Fibroblast of the aortic adventitia (primary cell): ENCODE measurements around the gene CAPN2. TPM values are rescaled to one million over a fixed set of nuclear protein-coding genes. Genes with fewer than 3 reads are reported as not detected.

ENCODE experiments used
- DNase-seq: peaks from one replicate; pipeline ENCODE4 v3.0.0-alpha.2; 2010; ENCODE audit warnings: low read depth
- H3K4me3 ChIP-seq: 2 replicates; pipeline ENCODE4 v1.5.1; 2011; ENCODE audit warnings: low read depth, mild to moderate bottlenecking, control low read depth, low read length, moderate library complexity
- total RNA-seq: library from RNA; depleted of rRNA; stranded (reverse); fragments of >200 nt; gene quantifications from 2 replicates; pipeline ENCODE4 v1.2.3, GENCODE V29; 2012; ENCODE audit warnings: low replicate concordance
- TF ChIP-seq, protein P1 (sequence below): IDR thresholded peaks from 2 replicates; pipeline ENCODE4 v1.5.1; 2011; ENCODE audit warnings: mild to moderate bottlenecking, low read length, control low read depth, inconsistent platforms; ENCODE audit not compliant: insufficient read depth

Gene CAPN2
- total RNA-seq, 1 donor = 481 TPM

DNA sequence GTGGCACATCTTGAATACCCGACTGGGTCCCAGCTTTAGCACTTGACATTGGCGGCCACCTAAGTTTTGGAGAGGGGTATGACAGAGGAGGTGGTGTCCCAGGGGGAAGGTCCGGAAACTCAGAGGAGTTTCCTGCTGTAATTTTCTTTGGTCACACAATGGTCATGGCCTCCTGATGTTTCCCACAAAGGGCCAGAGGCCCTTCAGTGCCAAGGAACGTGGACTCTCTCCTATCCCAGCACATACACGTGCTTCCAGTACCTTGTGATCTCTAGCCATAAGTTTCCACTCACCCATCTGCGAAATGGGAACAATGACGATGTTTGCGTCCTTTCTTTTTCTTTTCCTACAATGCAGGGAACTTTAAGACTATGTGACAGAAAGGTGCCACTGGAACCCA is 13.2 kb downstream of the CAPN2 start:
- TF ChIP-seq, protein P1, sequence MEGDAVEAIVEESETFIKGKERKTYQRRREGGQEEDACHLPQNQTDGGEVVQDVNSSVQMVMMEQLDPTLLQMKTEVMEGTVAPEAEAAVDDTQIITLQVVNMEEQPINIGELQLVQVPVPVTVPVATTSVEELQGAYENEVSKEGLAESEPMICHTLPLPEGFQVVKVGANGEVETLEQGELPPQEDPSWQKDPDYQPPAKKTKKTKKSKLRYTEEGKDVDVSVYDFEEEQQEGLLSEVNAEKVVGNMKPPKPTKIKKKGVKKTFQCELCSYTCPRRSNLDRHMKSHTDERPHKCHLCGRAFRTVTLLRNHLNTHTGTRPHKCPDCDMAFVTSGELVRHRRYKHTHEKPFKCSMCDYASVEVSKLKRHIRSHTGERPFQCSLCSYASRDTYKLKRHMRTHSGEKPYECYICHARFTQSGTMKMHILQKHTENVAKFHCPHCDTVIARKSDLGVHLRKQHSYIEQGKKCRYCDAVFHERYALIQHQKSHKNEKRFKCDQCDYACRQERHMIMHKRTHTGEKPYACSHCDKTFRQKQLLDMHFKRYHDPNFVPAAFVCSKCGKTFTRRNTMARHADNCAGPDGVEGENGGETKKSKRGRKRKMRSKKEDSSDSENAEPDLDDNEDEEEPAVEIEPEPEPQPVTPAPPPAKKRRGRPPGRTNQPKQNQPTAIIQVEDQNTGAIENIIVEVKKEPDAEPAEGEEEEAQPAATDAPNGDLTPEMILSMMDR = no peak
- H3K4me3 ChIP-seq = no peak overlapping the region
- DNase-seq = no peak

DNA sequence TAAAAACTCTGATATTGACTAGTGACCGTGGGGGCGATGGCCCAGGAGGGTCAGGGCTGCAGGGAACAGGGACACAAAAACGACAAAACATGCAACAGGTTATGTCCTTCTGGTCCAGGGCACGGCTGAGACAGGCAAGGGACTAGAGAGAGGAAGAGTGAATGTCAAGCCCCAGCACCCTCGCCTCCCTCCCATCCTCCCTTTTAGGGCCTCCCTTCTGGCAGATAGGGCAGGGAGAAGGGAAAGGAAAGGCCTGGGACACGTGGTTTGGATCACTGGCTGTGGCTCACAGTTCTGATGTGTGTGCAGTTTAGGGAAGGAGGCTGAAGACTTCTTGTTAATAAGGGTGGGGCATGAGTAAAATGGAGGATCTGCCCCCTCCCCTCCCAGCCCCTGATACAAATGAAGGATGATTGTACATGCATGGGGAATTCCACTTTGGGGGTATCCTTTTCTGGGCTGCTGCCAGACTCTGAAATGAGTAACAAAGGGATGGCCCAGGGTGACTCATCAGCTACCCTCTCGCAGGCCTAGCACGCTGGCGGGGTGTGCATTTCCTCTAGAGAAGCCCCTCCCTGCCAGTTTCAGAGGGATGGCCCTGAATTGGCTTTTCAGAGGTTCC is 14.2 kb downstream of the CAPN2 start:
- peak; percentile 98 for DNase-seq
- TF ChIP-seq, protein P1 = no peak
- H3K4me3 ChIP-seq = no peak overlapping the region

DNA sequence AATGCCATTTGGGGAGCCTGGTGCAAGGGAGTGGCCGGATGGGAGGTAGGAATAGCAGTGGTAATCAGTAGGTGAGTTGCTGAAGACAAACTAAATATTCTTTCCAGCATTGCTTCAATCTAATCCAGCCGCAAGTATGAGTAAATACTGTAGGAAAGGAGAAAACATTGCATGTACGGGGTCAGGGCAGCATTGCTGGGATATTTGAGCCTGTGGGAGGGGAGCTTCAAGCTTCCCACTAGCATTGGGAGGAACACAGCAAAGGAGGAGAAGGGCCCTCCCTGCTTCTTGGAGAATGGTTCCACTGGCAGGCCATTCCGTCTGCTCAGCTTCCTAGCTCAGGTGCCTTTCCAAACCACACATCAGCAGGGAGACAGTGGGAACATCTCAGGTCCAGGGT is 15.2 kb downstream of the CAPN2 start:
- no peak for DNase-seq
- no peak overlapping the region for H3K4me3 ChIP-seq
- TF ChIP-seq, protein P1 = no peak

DNA sequence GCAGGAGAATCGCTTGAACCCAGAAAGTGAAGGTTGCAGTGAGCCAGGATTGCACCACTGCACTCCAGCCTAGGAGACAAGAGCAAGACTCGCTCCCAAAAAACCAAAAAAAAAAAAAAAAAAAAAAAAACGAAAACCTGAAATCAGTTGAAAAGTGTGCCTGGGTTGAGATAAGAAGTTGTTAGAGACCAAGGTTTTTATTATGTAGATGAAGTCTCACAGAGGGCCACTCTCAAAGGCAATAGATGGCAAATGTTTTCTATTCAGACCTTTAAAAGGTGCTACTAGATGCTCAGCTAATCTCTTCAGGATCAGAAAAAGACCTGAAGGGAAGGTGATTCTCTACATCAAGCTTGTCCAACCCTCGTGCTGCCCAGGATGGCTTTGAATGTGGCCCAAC is 17.6 kb downstream of the CAPN2 start:
- H3K4me3 ChIP-seq = no peak overlapping the region
- no peak for DNase-seq
- TF ChIP-seq, protein P1 = no peak

DNA sequence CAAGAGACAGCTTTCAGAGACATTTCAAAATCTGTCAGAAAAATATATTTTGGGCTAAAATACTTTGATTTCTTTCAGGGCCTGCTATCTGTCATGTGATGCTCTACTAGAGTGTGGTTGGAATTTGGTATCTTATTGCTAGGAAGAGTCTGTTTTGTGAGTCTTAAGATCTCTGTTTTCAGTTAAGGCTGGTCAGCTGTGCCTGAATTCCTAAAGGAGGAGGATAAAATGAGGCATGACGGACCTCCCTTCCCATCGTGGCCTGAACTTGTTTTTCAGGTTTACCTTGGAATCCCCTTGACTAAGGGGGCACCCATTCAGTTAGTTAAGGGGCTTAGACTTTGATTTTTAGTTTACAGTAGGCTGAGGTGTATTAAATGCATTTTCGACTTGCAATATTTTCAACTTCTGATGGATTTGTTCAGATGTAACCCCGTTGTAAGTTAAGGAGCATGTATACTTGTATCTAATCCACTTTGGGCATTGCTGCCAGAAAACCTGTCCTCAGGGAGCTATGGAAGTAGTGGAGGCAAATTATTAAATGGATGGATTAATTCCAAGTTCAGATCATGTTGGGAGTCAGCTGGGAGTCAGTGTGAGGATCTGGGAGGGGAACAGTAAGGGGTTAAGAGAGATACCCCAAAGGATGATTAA is 18.3 kb downstream of the CAPN2 start:
- DNase-seq = peak; percentile 53
- no peak overlapping the region for H3K4me3 ChIP-seq
- TF ChIP-seq, protein P1 = no peak

DNA sequence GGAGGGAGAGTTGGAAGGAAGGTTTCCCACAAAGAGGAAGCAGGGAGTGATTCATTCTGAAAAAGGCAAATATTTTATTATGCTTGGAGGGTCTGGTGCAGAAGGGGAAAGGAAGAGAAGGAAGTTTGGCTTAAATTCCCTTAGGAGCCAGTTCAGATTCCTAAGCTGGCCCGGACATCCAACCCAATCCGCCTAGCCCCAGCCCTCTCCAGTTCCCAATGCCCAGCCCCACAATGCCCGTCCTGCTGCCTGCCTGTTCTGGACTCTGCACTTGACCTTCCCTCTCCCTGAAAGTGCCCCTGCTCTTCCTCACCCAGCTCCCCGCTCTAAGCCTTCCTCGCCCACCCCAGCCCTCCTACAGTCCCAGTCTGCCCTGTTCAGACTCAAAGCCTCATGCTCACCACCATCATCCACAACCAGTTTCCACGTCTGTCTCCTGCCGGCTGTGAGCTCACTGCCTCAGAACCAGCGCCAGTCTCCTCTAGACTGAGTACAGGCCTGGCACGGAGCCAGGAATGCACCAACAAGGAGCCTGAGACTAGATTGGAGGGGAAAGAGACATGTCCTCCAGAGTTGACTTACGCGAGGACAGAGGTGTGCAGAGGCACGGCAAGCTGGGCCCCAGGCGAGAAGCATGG is 18.9 kb downstream of the CAPN2 start:
- peak; percentile 83 for DNase-seq
- TF ChIP-seq, protein P1 = no peak
- H3K4me3 ChIP-seq = peak overlapping the region; percentile 14
